ENCODE measurements around the gene LDLRAD3.

Gene LDLRAD3

GRCh38 chr11:35927682-35928081 is 16.2 kb upstream of the LDLRAD3 start:
- no peaks in the 10 kb centered on the region for H3K36me3 ChIP-seq (ENCODE audit: control insufficient read depth, insufficient read depth, low read length)
- H3K27ac ChIP-seq (ENCODE audit: low read depth, low read length), result no peak overlapping the region
- no peaks in the 10 kb centered on the region for H3K4me1 ChIP-seq (ENCODE audit: control insufficient read depth, insufficient read depth, low read length)
- H3K27me3 ChIP-seq (ENCODE audit: control insufficient read depth, insufficient read depth, low read length), result no peaks in the 10 kb centered on the region
- no peak overlapping the region for H3K4me3 ChIP-seq (ENCODE audit: low read depth, low read length)
- no peaks in the 10 kb centered on the region for H3K9me3 ChIP-seq (ENCODE audit: control insufficient read depth, insufficient read depth, low read length)
- H3K9ac ChIP-seq (ENCODE audit: low read depth, low read length), result no peak overlapping the region

- H3K36me3 ChIP-seq (ENCODE audit: control insufficient read depth, insufficient read depth, low read length), result no peaks in the 10 kb centered on the region
- no peak overlapping the region for H3K4me3 ChIP-seq (ENCODE audit: low read depth, low read length)
- H3K4me1 ChIP-seq (ENCODE audit: control insufficient read depth, insufficient read depth, low read length), result no peaks in the 10 kb centered on the region
- no peak overlapping the region for H3K27ac ChIP-seq (ENCODE audit: low read depth, low read length)
- no peaks in the 10 kb centered on the region for H3K9me3 ChIP-seq (ENCODE audit: control insufficient read depth, insufficient read depth, low read length)
- H3K27me3 ChIP-seq (ENCODE audit: control insufficient read depth, insufficient read depth, low read length), result no peaks in the 10 kb centered on the region
- H3K9ac ChIP-seq (ENCODE audit: low read depth, low read length), result no peak overlapping the region
Observed at GRCh38 chr11:35928688-35929395, 15.0 kb upstream of the LDLRAD3 start.

- H3K27me3 ChIP-seq (ENCODE audit: control insufficient read depth, insufficient read depth, low read length), result no peaks in the 10 kb centered on the region
- H3K27ac ChIP-seq (ENCODE audit: low read depth, low read length), result no peak overlapping the region
- H3K36me3 ChIP-seq (ENCODE audit: control insufficient read depth, insufficient read depth, low read length), result no peaks in the 10 kb centered on the region
- no peak overlapping the region for H3K4me3 ChIP-seq (ENCODE audit: low read depth, low read length)
- H3K9me3 ChIP-seq (ENCODE audit: control insufficient read depth, insufficient read depth, low read length), result no peaks in the 10 kb centered on the region
- no peaks in the 10 kb centered on the region for H3K4me1 ChIP-seq (ENCODE audit: control insufficient read depth, insufficient read depth, low read length)
- no peak overlapping the region for H3K9ac ChIP-seq (ENCODE audit: low read depth, low read length)
Observed at GRCh38 chr11:35930466-35930865, 13.4 kb upstream of the LDLRAD3 start.

- no peaks in the 10 kb centered on the region for H3K36me3 ChIP-seq (ENCODE audit: control insufficient read depth, insufficient read depth, low read length)
- no peaks in the 10 kb centered on the region for H3K4me1 ChIP-seq (ENCODE audit: control insufficient read depth, insufficient read depth, low read length)
- no peak overlapping the region for H3K9ac ChIP-seq (ENCODE audit: low read depth, low read length)
- no peak overlapping the region for H3K27ac ChIP-seq (ENCODE audit: low read depth, low read length)
- H3K9me3 ChIP-seq (ENCODE audit: control insufficient read depth, insufficient read depth, low read length), result no peaks in the 10 kb centered on the region
- H3K27me3 ChIP-seq (ENCODE audit: control insufficient read depth, insufficient read depth, low read length), result no peaks in the 10 kb centered on the region
- H3K4me3 ChIP-seq (ENCODE audit: low read depth, low read length), result no peak overlapping the region
Observed at GRCh38 chr11:35932121-35932520, 11.7 kb upstream of the LDLRAD3 start.

- Histone ChIP-seq H3K9ac (ENCODE audit: low read depth, low read length) (no peak overlapping the region), H3K4me3 (ENCODE audit: low read depth, low read length) (no peak overlapping the region), H3K36me3 (ENCODE audit: control insufficient read depth, insufficient read depth, low read length) (no peaks in the 10 kb centered on the region), H3K4me1 (ENCODE audit: control insufficient read depth, insufficient read depth, low read length) (no peaks in the 10 kb centered on the region), H3K27ac (ENCODE audit: low read depth, low read length) (no peak overlapping the region), H3K9me3 (ENCODE audit: control insufficient read depth, insufficient read depth, low read length) (no peaks in the 10 kb centered on the region), H3K27me3 (ENCODE audit: control insufficient read depth, insufficient read depth, low read length) (no peaks in the 10 kb centered on the region)
Observed at GRCh38 chr11:35932681-35933319, 11.1 kb upstream of the LDLRAD3 start.

GRCh38 chr11:35933320-35933871 is 10.5 kb upstream of the LDLRAD3 start:
- H3K4me1 ChIP-seq (ENCODE audit: control insufficient read depth, insufficient read depth, low read length), result no peaks in the 10 kb centered on the region
- no peak overlapping the region for H3K27ac ChIP-seq (ENCODE audit: low read depth, low read length)
- H3K9me3 ChIP-seq (ENCODE audit: control insufficient read depth, insufficient read depth, low read length), result no peaks in the 10 kb centered on the region
- no peaks in the 10 kb centered on the region for H3K27me3 ChIP-seq (ENCODE audit: control insufficient read depth, insufficient read depth, low read length)
- H3K36me3 ChIP-seq (ENCODE audit: control insufficient read depth, insufficient read depth, low read length), result no peaks in the 10 kb centered on the region
- H3K4me3 ChIP-seq (ENCODE audit: low read depth, low read length), result no peak overlapping the region
- H3K9ac ChIP-seq (ENCODE audit: low read depth, low read length), result no peak overlapping the region

- Histone ChIP-seq H3K9me3 (ENCODE audit: control insufficient read depth, insufficient read depth, low read length) (no peaks in the 10 kb centered on the region), H3K27ac (ENCODE audit: low read depth, low read length) (no peak overlapping the region), H3K36me3 (ENCODE audit: control insufficient read depth, insufficient read depth, low read length) (no peaks in the 10 kb centered on the region), H3K4me3 (ENCODE audit: low read depth, low read length) (no peak overlapping the region), H3K9ac (ENCODE audit: low read depth, low read length) (no peak overlapping the region), H3K4me1 (ENCODE audit: control insufficient read depth, insufficient read depth, low read length) (no peaks in the 10 kb centered on the region), H3K27me3 (ENCODE audit: control insufficient read depth, insufficient read depth, low read length) (no peaks in the 10 kb centered on the region)
Observed at GRCh38 chr11:35934271-35934670, 9.6 kb upstream of the LDLRAD3 start.

GRCh38 chr11:35934981-35935380 is 8.9 kb upstream of the LDLRAD3 start:
- Histone ChIP-seq H3K9ac (ENCODE audit: low read depth, low read length) (no peak overlapping the region), H3K9me3 (ENCODE audit: control insufficient read depth, insufficient read depth, low read length) (no peaks in the 10 kb centered on the region), H3K4me1 (ENCODE audit: control insufficient read depth, insufficient read depth, low read length) (no peaks in the 10 kb centered on the region), H3K27me3 (ENCODE audit: control insufficient read depth, insufficient read depth, low read length) (no peaks in the 10 kb centered on the region), H3K27ac (ENCODE audit: low read depth, low read length) (no peak overlapping the region), H3K4me3 (ENCODE audit: low read depth, low read length) (no peak overlapping the region), H3K36me3 (ENCODE audit: control insufficient read depth, insufficient read depth, low read length) (no peaks in the 10 kb centered on the region)

- Histone ChIP-seq H3K36me3 (ENCODE audit: control insufficient read depth, insufficient read depth, low read length) (no peaks in the 10 kb centered on the region), H3K4me1 (ENCODE audit: control insufficient read depth, insufficient read depth, low read length) (no peaks in the 10 kb centered on the region), H3K27me3 (ENCODE audit: control insufficient read depth, insufficient read depth, low read length) (no peaks in the 10 kb centered on the region), H3K4me3 (ENCODE audit: low read depth, low read length) (no peak overlapping the region), H3K27ac (ENCODE audit: low read depth, low read length) (no peak overlapping the region), H3K9ac (ENCODE audit: low read depth, low read length) (no peak overlapping the region), H3K9me3 (ENCODE audit: control insufficient read depth, insufficient read depth, low read length) (no peaks in the 10 kb centered on the region)
Observed at GRCh38 chr11:35935390-35935789, 8.5 kb upstream of the LDLRAD3 start.

- H3K9me3 ChIP-seq (ENCODE audit: control insufficient read depth, insufficient read depth, low read length), result no peaks in the 10 kb centered on the region
- no peaks in the 10 kb centered on the region for H3K4me1 ChIP-seq (ENCODE audit: control insufficient read depth, insufficient read depth, low read length)
- no peak overlapping the region for H3K9ac ChIP-seq (ENCODE audit: low read depth, low read length)
- no peaks in the 10 kb centered on the region for H3K36me3 ChIP-seq (ENCODE audit: control insufficient read depth, insufficient read depth, low read length)
- no peak overlapping the region for H3K27ac ChIP-seq (ENCODE audit: low read depth, low read length)
- H3K27me3 ChIP-seq (ENCODE audit: control insufficient read depth, insufficient read depth, low read length), result 0 out of 2 replicates have a peak, but pooled peaks cover under 1% of the 10 kb centered on the region
- H3K4me3 ChIP-seq (ENCODE audit: low read depth, low read length), result no peak overlapping the region
Observed at GRCh38 chr11:35937111-35937510, 6.8 kb upstream of the LDLRAD3 start.

- no peak overlapping the region for H3K27ac ChIP-seq (ENCODE audit: low read depth, low read length)
Observed at GRCh38 chr11:35937700-35938099, 6.2 kb upstream of the LDLRAD3 start.

More at GRCh38 chr11:35937700-35938099, 6.2 kb upstream of the LDLRAD3 start:
- no peaks in the 10 kb centered on the region for H3K4me1 ChIP-seq (ENCODE audit: control insufficient read depth, insufficient read depth, low read length)
- no peak overlapping the region for H3K4me3 ChIP-seq (ENCODE audit: low read depth, low read length)
- H3K9me3 ChIP-seq (ENCODE audit: control insufficient read depth, insufficient read depth, low read length), result no peaks in the 10 kb centered on the region
- peaks cover 6% of the 10 kb centered on the region; the same call in 1 of the 2 replicates for H3K27me3 ChIP-seq (ENCODE audit: control insufficient read depth, insufficient read depth, low read length)
- H3K36me3 ChIP-seq (ENCODE audit: control insufficient read depth, insufficient read depth, low read length), result no peaks in the 10 kb centered on the region
- no peak overlapping the region for H3K9ac ChIP-seq (ENCODE audit: low read depth, low read length)
